Right cardiac atrium (tissue), 5 donors: ENCODE results near the gene RYR2. TPM values are rescaled to one million over a fixed set of nuclear protein-coding genes. Genes with fewer than 3 reads are reported as not detected.
"Not testable (repeated sequence)": the region's sequence is repeated elsewhere in the genome, so short reads cannot be mapped to it uniquely, and the experiment has no call there.

Experiments used
- ATAC-seq, 2 donors: fragments of 200-7000 bp; cut with Tn5 transposase; one replicate each; pipeline versions ENCODE4 v1.8.0 to v1.9.1; 2020; ENCODE audit warnings: moderate library complexity in 2 of 2, mild to moderate bottlenecking in 1 of 2
- DNase-seq, 3 donors: peaks; one replicate each; pipeline ENCODE4 v3.0.0-alpha.2; 2020
- H3K27ac ChIP-seq: one replicate; pipeline ENCODE4 v1.5.1; 2013; ENCODE audit warnings: mild to moderate bottlenecking, low read length, control low read depth, moderate library complexity
- H3K27me3 ChIP-seq: one replicate; pipeline ENCODE4 v1.6.1; 2013; ENCODE audit not compliant: control insufficient read depth, insufficient read depth
- H3K4me1 ChIP-seq: one replicate; pipeline ENCODE4 v1.6.1; 2013; ENCODE audit warnings: low read length; ENCODE audit not compliant: control insufficient read depth, insufficient read depth
- H3K4me3 ChIP-seq: one replicate; pipeline ENCODE4 v1.5.1; 2013; ENCODE audit warnings: low read length, control low read depth
- H3K9me3 ChIP-seq: one replicate; pipeline ENCODE4 v1.6.1; 2013; ENCODE audit warnings: low read length; ENCODE audit not compliant: control insufficient read depth
- WGBS: extraction: QIAGEN DNeasy Blood & Tissue Kit; methylation state at CpG from one replicate; pipeline ENCODE4 v1.1.7; 2013; 5-methylcytosine and 5-hydroxymethylcytosine counted together
- intact Hi-C, 4 donors: fragments of 100-400 bp; cut with DNase I; formaldehyde crosslinking; loops; one replicate each; pipeline versions ENCODE4 v1.11.0 to v1.14.0; 2022 to 2023
- polyA plus RNA-seq: library from polyadenylated mRNA; stranded (reverse); fragments of 200-250 nt; gene quantifications from one replicate; pipeline ENCODE4 v1.2.3, GENCODE V29; 2013
- total RNA-seq, 4 donors: library from RNA; stranded (reverse); fragmentation: NEBNext Ultra II Directional; extraction: Animal tissue kit (Norgen Biotek cat#: 25700); gene quantifications; one replicate each; pipeline ENCODE4 v1.2.1, GENCODE V29; 2021
- donor health status: healthy with polysubstance abuse.
- donor health status: DM: no; HTN: yes; CAD: no.
- donor health status: DM: no; HTN: no; CAD: no.
- donor health status: DM: no; HTN: yes; CAD: no; lungs with severe emphysema.
- donor health status: DM: yes; HTN: yes; CAD: no.

The RYR2 gene
- total and polyA plus RNA-seq, 5 donors = 166 to 716 (median 487) TPM

DNA sequence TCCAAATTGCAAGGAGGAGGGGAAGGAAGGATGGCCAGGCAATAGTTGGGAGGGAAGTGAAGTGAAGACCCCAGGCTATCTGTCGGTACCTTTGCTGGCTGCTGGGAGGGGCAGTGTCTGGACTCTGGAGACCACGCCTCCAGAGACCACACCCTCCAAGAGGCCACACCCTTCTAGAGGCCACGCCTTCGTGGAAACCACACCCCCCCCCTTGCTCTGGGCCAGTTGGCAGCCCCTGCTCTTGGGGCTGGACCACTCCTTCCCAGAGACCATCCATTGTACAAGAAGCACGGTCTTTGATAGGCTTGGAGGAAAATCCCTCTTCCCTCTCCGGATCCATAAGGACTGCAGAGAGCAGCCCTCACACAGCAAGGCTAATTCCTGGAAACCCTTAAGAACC is 73.1 kb downstream of the RYR2 start:
- no peaks in the 10 kb centered on the region for H3K4me1 ChIP-seq
- no peaks in the 10 kb centered on the region for H3K9me3 ChIP-seq
- peak in 1 of 3 donors; percentile 58 for DNase-seq
- no peak overlapping the region for H3K27ac ChIP-seq
- ATAC-seq = peak; percentile 56 to 62
- intact Hi-C loops = no loop called here
- H3K4me3 ChIP-seq = no peak overlapping the region
- H3K27me3 ChIP-seq = no peaks in the 10 kb centered on the region
- WGBS = 65% methylated on average over 6 of the region's 6 CpGs

DNA sequence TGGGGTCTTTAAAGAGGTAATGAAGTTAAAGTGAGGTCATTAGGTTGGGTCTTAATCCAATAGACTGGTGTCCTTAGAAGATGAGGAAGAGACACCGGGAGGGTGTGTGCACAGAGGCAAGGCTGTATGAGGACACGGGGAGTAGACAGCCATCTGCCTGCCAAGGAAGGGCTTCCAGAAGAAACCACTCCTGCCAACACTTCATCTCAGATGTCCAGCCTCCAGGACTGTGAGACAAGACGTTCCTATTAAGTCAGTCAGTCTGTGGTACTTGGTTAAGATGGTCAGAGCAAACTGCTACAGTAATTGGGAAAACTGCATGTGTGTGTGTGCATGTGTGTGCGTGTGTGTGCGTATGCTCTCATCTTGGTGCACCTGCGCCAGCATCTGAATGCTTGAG is 77.1 kb downstream of the RYR2 start:
- DNase-seq = no peak
- intact Hi-C loops = no loop called here
- Histone ChIP-seq H3K4me1 (peaks cover 2% of the 10 kb centered on the region), H3K4me3 (no peak overlapping the region), H3K27ac (no peak overlapping the region), H3K27me3 (no peaks in the 10 kb centered on the region), H3K9me3 (no peaks in the 10 kb centered on the region)
- ATAC-seq = no peak
- 69% methylated on average over 6 of the region's 6 CpGs for WGBS

DNA sequence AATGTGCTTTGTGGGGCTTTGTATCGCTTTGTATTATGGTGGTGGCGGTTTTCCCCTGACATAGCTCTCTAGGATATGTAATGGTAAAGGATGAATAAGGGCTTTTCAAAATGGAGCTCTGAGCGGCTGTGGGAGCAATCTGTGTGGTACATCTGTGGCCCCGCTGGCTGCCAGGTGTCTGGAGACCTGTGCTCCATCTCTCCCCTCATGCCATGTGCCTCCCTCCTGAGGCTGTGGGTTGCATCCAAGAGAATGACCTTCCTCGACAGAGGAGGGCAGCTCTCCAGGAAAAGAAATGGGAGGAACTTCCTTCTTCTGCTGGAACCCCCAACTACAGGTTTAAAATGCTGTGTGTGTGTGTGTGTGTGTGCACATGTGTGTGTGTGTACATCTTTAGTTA is 78.7 kb downstream of the RYR2 start:
- H3K9me3 ChIP-seq = no peaks in the 10 kb centered on the region
- intact Hi-C loops = no loop called here
- no peak for DNase-seq
- H3K27me3 ChIP-seq = no peaks in the 10 kb centered on the region
- ATAC-seq = peak in 1 of 2 donors; percentile 10
- H3K27ac ChIP-seq = peak overlapping the region; percentile 3
- H3K4me3 ChIP-seq = no peak overlapping the region
- WGBS = 73% methylated on average over 5 of the region's 5 CpGs
- peaks cover 2% of the 10 kb centered on the region for H3K4me1 ChIP-seq

DNA sequence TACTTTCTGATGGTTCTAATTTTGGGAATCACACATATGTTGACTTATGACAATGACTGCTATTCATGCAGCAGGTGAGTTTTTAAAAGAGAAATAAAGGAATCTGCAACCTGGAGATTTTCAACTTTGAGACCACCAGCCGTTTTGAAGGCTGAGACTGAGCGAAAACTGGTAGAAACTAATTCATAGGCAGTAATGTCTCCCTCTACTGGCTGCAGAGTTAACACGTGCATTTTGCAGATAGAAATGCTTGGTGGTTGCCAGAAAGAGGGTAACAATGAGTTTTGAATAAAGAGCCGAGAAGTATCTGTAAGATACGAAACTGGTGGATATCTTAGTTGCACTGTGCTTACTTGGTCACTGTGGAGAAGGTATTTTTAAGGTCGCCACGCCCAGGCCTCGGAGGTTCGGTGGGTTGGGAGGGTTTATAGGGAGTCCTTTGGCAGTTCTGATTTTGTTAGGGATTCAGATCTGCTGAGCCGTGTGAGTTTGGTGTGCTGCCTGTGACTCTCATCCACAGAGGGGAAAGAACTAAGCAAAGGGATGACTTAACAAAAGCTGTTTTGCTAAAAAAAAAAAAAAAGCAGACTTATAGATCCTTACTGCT is 83.0 kb downstream of the RYR2 start:
- intact Hi-C loops = no loop called here
- Histone ChIP-seq H3K9me3 (no peaks in the 10 kb centered on the region), H3K27me3 (no peaks in the 10 kb centered on the region), H3K4me3 (no peak overlapping the region), H3K27ac (no peak overlapping the region), H3K4me1 (peaks cover 2% of the 10 kb centered on the region)
- 64% methylated on average over 10 of the region's 10 CpGs for WGBS
- ATAC-seq (peak; percentile 15 to 24), DNase-seq (no peak)

DNA sequence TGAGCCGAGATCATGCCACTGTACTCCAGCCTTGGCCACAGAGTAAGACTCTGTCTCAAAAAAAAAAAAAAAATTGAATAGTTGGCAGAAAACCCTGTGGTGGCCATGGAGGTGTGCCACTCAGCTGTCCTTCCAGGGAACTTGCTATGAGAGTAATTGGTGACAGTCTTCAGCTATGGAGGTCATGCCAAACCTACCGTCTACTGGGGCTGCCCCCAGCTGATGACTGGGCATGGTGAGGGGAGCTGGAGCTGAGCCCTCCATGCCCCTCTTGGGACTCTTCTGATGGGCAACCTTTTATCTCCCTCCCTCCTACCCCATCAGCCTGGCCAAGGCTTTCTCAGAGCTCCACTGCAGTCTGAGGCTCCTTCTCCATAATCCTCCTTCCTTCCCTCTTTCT is 84.2 kb downstream of the RYR2 start:
- no peaks in the 10 kb centered on the region for H3K4me1 ChIP-seq
- no peaks in the 10 kb centered on the region for H3K27me3 ChIP-seq
- ATAC-seq = peak; percentile 47 to 59
- H3K4me3 ChIP-seq = no peak overlapping the region
- DNase-seq = no peak
- peak overlapping the region; percentile 20 for H3K27ac ChIP-seq
- WGBS = 73% methylated on average over 2 of the region's 2 CpGs
- H3K9me3 ChIP-seq = peaks cover 1% of the 10 kb centered on the region
- intact Hi-C loops = no loop called here

DNA sequence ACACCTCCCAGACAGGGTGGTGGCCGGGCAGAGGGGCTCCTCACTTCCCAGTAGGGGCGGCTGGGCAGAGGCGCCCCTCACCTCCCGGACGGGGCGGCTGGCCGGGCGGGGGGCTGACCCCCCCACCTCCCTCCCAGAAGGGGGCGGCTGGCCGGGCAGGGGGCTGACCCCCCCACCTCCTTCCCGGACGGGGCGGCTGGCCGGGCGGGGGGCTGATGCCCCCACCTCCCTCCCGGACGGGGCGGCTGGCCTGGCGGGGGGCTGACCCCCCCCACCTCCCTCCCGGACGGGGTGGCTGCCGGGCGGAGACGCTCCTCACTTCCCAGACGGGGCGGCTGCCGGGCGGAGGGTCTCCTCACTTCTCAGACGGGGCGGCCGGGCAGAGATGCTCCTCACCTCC is 85.3 kb downstream of the RYR2 start:
- intact Hi-C loops, H3K27me3 ChIP-seq, H3K27ac ChIP-seq, H3K4me3 ChIP-seq, ATAC-seq, H3K4me1 ChIP-seq, H3K9me3 ChIP-seq: not testable (repeated sequence)
- WGBS = 95% methylated on average over 18 of the region's 31 CpGs
- DNase-seq = peak in 1 of 3 donors; percentile 59

DNA sequence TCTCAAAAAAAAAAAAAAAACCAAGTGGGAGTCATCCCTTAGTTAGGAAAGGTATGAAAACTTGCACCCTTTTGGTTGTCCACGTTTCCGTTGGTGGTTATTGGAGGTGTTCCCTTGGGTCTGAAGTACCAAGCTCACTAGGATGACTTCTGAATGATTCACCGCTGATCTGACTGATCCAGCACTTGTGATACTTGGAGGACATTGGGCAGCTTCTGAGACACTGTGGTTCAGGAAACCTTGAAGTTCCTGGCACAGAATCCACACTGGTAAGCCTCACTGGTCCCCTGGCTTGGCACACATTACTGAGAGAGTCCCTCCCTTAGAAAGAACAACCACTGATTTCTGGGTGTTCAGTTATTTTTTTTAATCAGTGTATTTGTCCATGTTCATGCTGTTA is 91.9 kb downstream of the RYR2 start:
- peaks cover 1% of the 10 kb centered on the region for H3K9me3 ChIP-seq
- intact Hi-C loops = no loop called here
- WGBS = 49% methylated on average over 3 of the region's 3 CpGs
- peak in 1 of 2 donors; percentile 5 for ATAC-seq
- H3K27ac ChIP-seq = no peak overlapping the region
- H3K4me3 ChIP-seq = no peak overlapping the region
- no peaks in the 10 kb centered on the region for H3K4me1 ChIP-seq
- no peak for DNase-seq
- no peaks in the 10 kb centered on the region for H3K27me3 ChIP-seq

DNA sequence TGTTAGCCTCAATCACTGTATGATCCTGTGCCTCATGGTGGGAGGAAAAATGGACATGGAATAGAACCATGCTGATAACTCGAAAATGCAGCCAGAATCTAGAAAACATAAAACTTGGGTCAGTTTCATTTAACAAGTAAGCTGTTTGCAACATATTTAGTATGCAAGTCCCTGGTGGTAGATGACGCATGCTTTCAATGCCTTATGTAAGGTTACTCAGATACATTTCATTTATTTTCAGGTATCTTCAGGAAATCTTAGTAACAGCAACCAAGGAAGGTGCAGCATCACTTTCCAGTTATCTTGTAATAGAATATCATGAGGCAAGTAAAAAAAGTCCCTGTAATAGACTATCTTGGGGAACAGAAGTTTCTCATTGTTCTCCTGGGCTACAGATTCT is 92.9 kb downstream of the RYR2 start:
- Histone ChIP-seq H3K27ac (no peak overlapping the region), H3K27me3 (no peaks in the 10 kb centered on the region), H3K4me3 (no peak overlapping the region), H3K9me3 (peaks cover 1% of the 10 kb centered on the region), H3K4me1 (no peaks in the 10 kb centered on the region)
- DNase-seq (no peak), ATAC-seq (no peak)
- 74% methylated on average over 2 of the region's 2 CpGs for WGBS
- intact Hi-C loops = no loop called here

DNA sequence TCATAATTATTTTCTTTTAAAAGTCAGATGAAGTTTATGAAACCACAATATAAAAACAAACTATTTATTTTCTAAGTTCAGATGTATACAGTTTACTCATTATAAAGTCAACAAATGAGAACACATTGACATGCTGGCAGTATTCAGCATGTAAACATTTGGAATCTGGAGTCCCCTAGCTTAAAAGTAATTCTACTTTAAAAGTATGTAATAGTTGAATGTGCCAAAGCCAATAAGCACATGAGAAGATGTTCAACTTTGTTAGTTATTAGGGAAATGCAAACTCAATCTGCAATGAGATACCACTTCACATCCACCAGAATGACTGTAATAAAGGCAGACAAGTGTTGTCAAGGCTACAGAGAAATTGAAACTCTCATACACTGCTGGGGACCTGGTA is 96.6 kb downstream of the RYR2 start:
- DNase-seq (no peak), ATAC-seq (no peak)
- H3K9me3 ChIP-seq = no peaks in the 10 kb centered on the region
- H3K4me1 ChIP-seq = peaks cover 3% of the 10 kb centered on the region
- H3K4me3 ChIP-seq = no peak overlapping the region
- no peaks in the 10 kb centered on the region for H3K27me3 ChIP-seq
- intact Hi-C loops = no loop called here
- no peak overlapping the region for H3K27ac ChIP-seq

DNA sequence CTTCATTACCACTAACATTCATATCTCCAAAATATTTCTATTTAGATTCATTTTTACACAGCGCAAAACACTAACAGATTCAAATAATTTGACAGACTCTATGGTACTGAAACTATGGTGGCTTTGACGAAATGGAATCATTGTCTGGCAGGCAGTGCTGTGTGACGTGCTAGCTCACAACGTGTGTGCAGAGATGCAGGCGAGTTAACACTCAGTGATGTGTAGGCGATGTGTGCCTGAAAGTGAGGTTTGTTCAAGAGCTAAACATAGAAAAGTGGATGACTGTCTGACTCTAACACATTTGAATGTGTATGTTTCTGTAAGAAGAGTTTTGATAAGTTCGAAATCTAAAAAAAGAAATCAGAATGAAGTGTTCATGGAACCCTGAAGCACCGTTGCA is 97.7 kb downstream of the RYR2 start:
- DNase-seq (no peak), ATAC-seq (no peak)
- H3K9me3 ChIP-seq = no peaks in the 10 kb centered on the region
- 63% methylated on average over 8 of the region's 8 CpGs for WGBS
- intact Hi-C loops = no loop called here
- no peak overlapping the region for H3K27ac ChIP-seq
- H3K4me1 ChIP-seq = peaks cover 3% of the 10 kb centered on the region
- H3K27me3 ChIP-seq = no peaks in the 10 kb centered on the region
- no peak overlapping the region for H3K4me3 ChIP-seq

DNA sequence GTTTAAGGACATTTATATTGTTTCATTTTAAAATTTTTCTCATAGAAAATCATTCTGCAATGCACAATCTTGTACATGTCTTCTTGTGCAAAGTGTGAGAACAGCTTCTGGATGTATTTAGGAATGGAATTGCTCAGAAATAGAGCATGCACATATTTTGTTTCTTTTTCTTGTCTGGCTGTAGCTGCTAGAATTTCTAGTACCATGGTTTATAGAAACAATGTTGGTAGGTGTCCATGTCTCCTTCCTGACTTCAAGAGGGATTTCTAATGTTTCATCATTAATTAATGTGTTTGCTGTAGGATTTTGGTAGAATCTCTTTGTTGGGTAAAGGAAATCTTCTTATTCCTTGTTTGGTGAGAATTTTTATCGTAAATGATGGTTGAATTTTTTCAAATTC is 99.0 kb downstream of the RYR2 start:
- no peak for ATAC-seq

DNA sequence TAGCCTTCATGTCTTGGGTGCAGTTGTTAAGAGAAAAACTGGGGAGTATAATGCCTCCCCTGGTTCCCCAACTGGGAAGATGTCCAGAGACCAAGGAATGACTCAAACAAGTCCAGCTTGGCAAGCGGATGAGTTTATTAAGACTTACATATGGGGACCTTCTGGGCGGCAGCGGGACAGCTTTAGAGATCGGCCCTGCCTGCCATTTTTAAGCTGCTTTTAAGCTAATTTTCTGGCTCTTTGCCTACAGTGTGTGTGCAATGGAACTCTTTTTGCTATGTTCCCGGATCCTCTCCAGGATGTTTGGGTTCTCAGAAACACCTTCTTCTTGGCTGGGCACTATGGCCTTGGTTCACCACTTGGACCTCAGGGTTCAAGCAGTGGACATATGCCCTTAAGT is 99.5 kb downstream of the RYR2 start:
- 46% methylated on average over 5 of the region's 5 CpGs for WGBS
- no peaks in the 10 kb centered on the region for H3K27me3 ChIP-seq
- ATAC-seq = peak; percentile 7 to 20
- intact Hi-C loops = no loop called here
- H3K9me3 ChIP-seq = no peaks in the 10 kb centered on the region
- no peak overlapping the region for H3K4me3 ChIP-seq
- no peak overlapping the region for H3K27ac ChIP-seq
- peaks cover 3% of the 10 kb centered on the region for H3K4me1 ChIP-seq
- DNase-seq = peak in 2 of 3 donors; percentile 17 to 60

More for the DNA sequence above, 99.0 kb downstream of the RYR2 start:
- WGBS = 55% methylated on average over 1 of the region's 1 CpG
- no peak overlapping the region for H3K4me3 ChIP-seq
- H3K9me3 ChIP-seq = no peaks in the 10 kb centered on the region
- intact Hi-C loops = no loop called here
- peaks cover 3% of the 10 kb centered on the region for H3K4me1 ChIP-seq
- H3K27me3 ChIP-seq = no peaks in the 10 kb centered on the region
- DNase-seq = no peak
- no peak overlapping the region for H3K27ac ChIP-seq
